Endothelial cell (in vitro differentiated cells): Measurements from ENCODE around the gene OR2Z1. TPM values are rescaled to one million over a fixed set of nuclear protein-coding genes. Genes with fewer than 3 reads are reported as not detected.

Experiments used
- DNase-seq: peaks from one replicate; pipeline ENCODE4 v3.0.0; 2021; ENCODE audit warnings: low spot score
- H3K27ac Mint-ChIP-seq: one replicate; pipeline ENCODE4 v1.8.0; 2021; ENCODE audit warnings: mixed read lengths, inconsistent platforms; ENCODE audit not compliant: unreplicated experiment
- H3K27me3 Mint-ChIP-seq: one replicate; pipeline ENCODE4 v1.8.0; 2021; ENCODE audit warnings: mild to moderate bottlenecking, moderate library complexity, mixed read lengths, inconsistent platforms; ENCODE audit not compliant: unreplicated experiment
- H3K36me3 Mint-ChIP-seq: one replicate; pipeline ENCODE4 v1.8.0; 2021; ENCODE audit warnings: mild to moderate bottlenecking, low read depth, mixed read lengths, inconsistent platforms; ENCODE audit not compliant: unreplicated experiment
- H3K4me1 Mint-ChIP-seq: one replicate; pipeline ENCODE4 v1.8.0; 2021; ENCODE audit warnings: mild to moderate bottlenecking, mixed read lengths, inconsistent platforms; ENCODE audit not compliant: unreplicated experiment
- H3K4me3 Mint-ChIP-seq: one replicate; pipeline ENCODE4 v1.8.0; 2021; ENCODE audit warnings: mild to moderate bottlenecking, mixed read lengths, inconsistent platforms; ENCODE audit not compliant: unreplicated experiment
- H3K9me3 Mint-ChIP-seq: one replicate; pipeline ENCODE4 v1.8.0; 2021; ENCODE audit warnings: mixed read lengths, inconsistent platforms; ENCODE audit not compliant: unreplicated experiment
- CTCF ChIP-seq: fragments of 200-600 bp; sonication (generic); IDR thresholded peaks from one replicate; pipeline ENCODE4 v1.5.0; 2021; ENCODE audit warnings: antibody characterized with exemption; ENCODE audit not compliant: unreplicated experiment
- long read RNA-seq: library from polyadenylated mRNA; unstranded; transcript quantifications from one replicate; pipeline ENCODE4 v2.0.0, GENCODE V29; 2020; ENCODE audit not compliant: unreplicated experiment
- total RNA-seq: library from RNA; stranded (reverse); fragmentation: NEBNext Ultra II Directional; extraction: Animal tissue kit (Norgen Biotek cat#: 25700); gene quantifications from one replicate; pipeline ENCODE4 v1.2.1, GENCODE V29; 2021; ENCODE audit not compliant: unreplicated experiment

OR2Z1 gene
- not detected for total RNA-seq
- long read RNA-seq, result 0 reads

GRCh38 chr19:8721334-8721733 is at the start of gene OR2Z1:
Gene OR2Z1 (plus strand): TSS chr19:8721634. CDS start chr19:8731029, 9,395 bp downstream.
- H3K4me3 Mint-ChIP-seq, result no peak within 1 kb of the TSS
- peaks cover 8% of the 10 kb centered on the region for H3K36me3 Mint-ChIP-seq
- H3K4me1 Mint-ChIP-seq, result no peaks in the 10 kb centered on the region
- no peak for TF ChIP-seq CTCF
- no peak within 1 kb of the TSS for H3K27ac Mint-ChIP-seq
- no peak for DNase-seq
- peaks cover 41% of the 10 kb centered on the region for H3K9me3 Mint-ChIP-seq
- H3K27me3 Mint-ChIP-seq, result peaks cover 7% of the 10 kb centered on the region

- DNase-seq, result no peak
- H3K27ac Mint-ChIP-seq, result no peak overlapping the region
- H3K4me1 Mint-ChIP-seq, result no peaks in the 10 kb centered on the region
- no peak for TF ChIP-seq CTCF
- peaks cover 27% of the 10 kb centered on the region for H3K9me3 Mint-ChIP-seq
- no peak overlapping the region for H3K4me3 Mint-ChIP-seq
- peaks cover 10% of the 10 kb centered on the region for H3K27me3 Mint-ChIP-seq
- peaks cover 18% of the 10 kb centered on the region for H3K36me3 Mint-ChIP-seq
Measured at GRCh38 chr19:8673276-8673891, 48.0 kb upstream of the OR2Z1 start.

GRCh38 chr19:8675066-8675465 is 46.4 kb upstream of the OR2Z1 start:
- Mint-ChIP-seq H3K27me3 (peaks cover 7% of the 10 kb centered on the region), H3K4me3 (no peak overlapping the region), H3K36me3 (peaks cover 21% of the 10 kb centered on the region), H3K27ac (no peak overlapping the region), H3K4me1 (no peaks in the 10 kb centered on the region), H3K9me3 (peaks cover 29% of the 10 kb centered on the region)
- DNase-seq, result no peak
- no peak for TF ChIP-seq CTCF

GRCh38 chr19:8678244-8678807 is 43.1 kb upstream of the OR2Z1 start:
- peaks cover 18% of the 10 kb centered on the region for H3K36me3 Mint-ChIP-seq
- no peak for DNase-seq
- TF ChIP-seq CTCF, result no peak
- H3K4me1 Mint-ChIP-seq, result no peaks in the 10 kb centered on the region
- no peak overlapping the region for H3K27ac Mint-ChIP-seq
- peaks cover 49% of the 10 kb centered on the region for H3K9me3 Mint-ChIP-seq
- H3K4me3 Mint-ChIP-seq, result peak overlapping the region; percentile 40
- peaks cover 9% of the 10 kb centered on the region for H3K27me3 Mint-ChIP-seq

- no peaks in the 10 kb centered on the region for H3K4me1 Mint-ChIP-seq
- H3K27me3 Mint-ChIP-seq, result peaks cover 11% of the 10 kb centered on the region
- no peak overlapping the region for H3K27ac Mint-ChIP-seq
- H3K9me3 Mint-ChIP-seq, result peaks cover 52% of the 10 kb centered on the region
- TF ChIP-seq CTCF, result no peak
- DNase-seq, result no peak
- H3K36me3 Mint-ChIP-seq, result peaks cover 17% of the 10 kb centered on the region
- H3K4me3 Mint-ChIP-seq, result no peak overlapping the region
Measured at GRCh38 chr19:8680676-8681344, 40.6 kb upstream of the OR2Z1 start.
